A673 (cell line): ENCODE data around the gene KCNQ1OT1. TPM values are rescaled to one million over a fixed set of nuclear protein-coding genes. Genes with fewer than 3 reads are reported as not detected.

ENCODE experiments used
- BruUV-seq: library from RNA; stranded (reverse); fragments of 400-500 nt; replicated peaks from 2 replicates; lab custom pipeline; 2021; lab: Mats Ljungman, UMichigan
- CTCF ChIA-PET: fragments of 300-600 bp; sonication (Branson Sonifier 250); formaldehyde crosslinking; loops from one replicate; lab custom pipeline; 2022; ENCODE audit warnings: antibody characterized with exemption; lab: Charles Lee
- POLR2A ChIA-PET: fragments of 300-600 bp; sonication (Branson Sonifier 250); formaldehyde crosslinking; loops from one replicate; lab custom pipeline; 2022; ENCODE audit warnings: antibody characterized with exemption; ENCODE audit not compliant: low non-redundant PET; lab: Charles Lee
- DNase-seq: peaks from one replicate; pipeline ENCODE4 v3.0.0-alpha.2; 2015; ENCODE audit warnings: low spot score
- H3K27ac ChIP-seq: fragments of 200-600 bp; sonication (generic); 2 replicates; pipeline ENCODE4 v1.5.1; 2016; ENCODE audit warnings: mixed run types, low read depth, mild to moderate bottlenecking, mixed read lengths, antibody characterized with exemption, low read length; ENCODE audit not compliant: poor library complexity, severe bottlenecking
- H3K27me3 ChIP-seq: fragments of 200-600 bp; sonication (generic); replicated peaks from 2 replicates; pipeline ENCODE4 v1.6.1; 2017; ENCODE audit warnings: mixed run types, low read depth, mild to moderate bottlenecking, mixed read lengths, antibody characterized with exemption, low read length; ENCODE audit not compliant: insufficient read depth, poor library complexity
- H3K36me3 ChIP-seq: fragments of 200-600 bp; sonication (generic); 2 replicates; pipeline ENCODE4 v1.6.1; 2016; ENCODE audit warnings: mixed run types, mild to moderate bottlenecking, mixed read lengths, antibody characterized with exemption, low read length; ENCODE audit not compliant: insufficient read depth, poor library complexity, severe bottlenecking
- H3K4me1 ChIP-seq: fragments of 200-600 bp; sonication (generic); 2 replicates; pipeline ENCODE4 v1.6.1; 2017; ENCODE audit warnings: mixed run types, mild to moderate bottlenecking, mixed read lengths, antibody characterized with exemption, low read length; ENCODE audit not compliant: insufficient read depth, poor library complexity, severe bottlenecking
- H3K4me3 ChIP-seq: fragments of 200-600 bp; sonication (generic); 2 replicates; pipeline ENCODE4 v1.5.1; 2016; ENCODE audit warnings: low read depth, mixed run types, mild to moderate bottlenecking, mixed read lengths, low read length; ENCODE audit not compliant: poor library complexity, severe bottlenecking
- H3K9me3 ChIP-seq: fragments of 200-600 bp; sonication (generic); 2 replicates; pipeline ENCODE4 v1.6.1; 2016; ENCODE audit warnings: mixed run types, low read depth, mild to moderate bottlenecking, mixed read lengths, antibody characterized with exemption, low read length; ENCODE audit not compliant: poor library complexity, severe bottlenecking
- EZH2 ChIP-seq: fragments of 200-600 bp; sonication (generic); IDR thresholded peaks from 2 replicates; pipeline ENCODE4 v1.6.1; 2017; ENCODE audit warnings: borderline replicate concordance, low read depth, mild to moderate bottlenecking, mixed read lengths, antibody characterized with exemption, low read length; ENCODE audit not compliant: poor library complexity, severe bottlenecking
- intact Hi-C: fragments of 100-400 bp; cut with micrococcal nuclease; formaldehyde crosslinking; loops from one replicate; pipeline ENCODE4 v1.10.0; 2022; ENCODE audit not compliant: unreplicated experiment
- total RNA-seq: library from RNA; stranded (reverse); gene quantifications from 2 replicates; pipeline ENCODE4 v1.2.3, GENCODE V29; 2021
- TF ChIP-seq, protein P1 (sequence below): fragments of 300-800, 200-600 bp; sonication (generic); conservative IDR thresholded peaks from 2 replicates; pipeline ENCODE4 v1.5.1; 2017; ENCODE audit warnings: low read depth, mild to moderate bottlenecking, antibody characterized with exemption, low read length, moderate library complexity, mixed read lengths

KCNQ1OT1 gene
- total RNA-seq, 1 experiment from 2014 or later, result 4.0 TPM

- H3K9me3 ChIP-seq, result peaks cover 96% of the 10 kb centered on the region
- DNase-seq, result no peak
- CTCF ChIA-PET, result no interaction called here
- H3K36me3 ChIP-seq, result no peaks in the 10 kb centered on the region
- no TSS peak for BruUV-seq
- POLR2A ChIA-PET, result no interaction called here
- TF ChIP-seq EZH2, result no peak
- TF ChIP-seq, protein P1, sequence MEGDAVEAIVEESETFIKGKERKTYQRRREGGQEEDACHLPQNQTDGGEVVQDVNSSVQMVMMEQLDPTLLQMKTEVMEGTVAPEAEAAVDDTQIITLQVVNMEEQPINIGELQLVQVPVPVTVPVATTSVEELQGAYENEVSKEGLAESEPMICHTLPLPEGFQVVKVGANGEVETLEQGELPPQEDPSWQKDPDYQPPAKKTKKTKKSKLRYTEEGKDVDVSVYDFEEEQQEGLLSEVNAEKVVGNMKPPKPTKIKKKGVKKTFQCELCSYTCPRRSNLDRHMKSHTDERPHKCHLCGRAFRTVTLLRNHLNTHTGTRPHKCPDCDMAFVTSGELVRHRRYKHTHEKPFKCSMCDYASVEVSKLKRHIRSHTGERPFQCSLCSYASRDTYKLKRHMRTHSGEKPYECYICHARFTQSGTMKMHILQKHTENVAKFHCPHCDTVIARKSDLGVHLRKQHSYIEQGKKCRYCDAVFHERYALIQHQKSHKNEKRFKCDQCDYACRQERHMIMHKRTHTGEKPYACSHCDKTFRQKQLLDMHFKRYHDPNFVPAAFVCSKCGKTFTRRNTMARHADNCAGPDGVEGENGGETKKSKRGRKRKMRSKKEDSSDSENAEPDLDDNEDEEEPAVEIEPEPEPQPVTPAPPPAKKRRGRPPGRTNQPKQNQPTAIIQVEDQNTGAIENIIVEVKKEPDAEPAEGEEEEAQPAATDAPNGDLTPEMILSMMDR, result no peak
- no peaks in the 10 kb centered on the region for H3K27me3 ChIP-seq
- intact Hi-C loops, result no loop called here
- no peaks in the 10 kb centered on the region for H3K4me1 ChIP-seq
- H3K27ac ChIP-seq, result no peak overlapping the region
- no peak overlapping the region for H3K4me3 ChIP-seq
These were observed 47.2 kb downstream of the KCNQ1OT1 start for GRCh38 chr11:2652333-2653197.

- Histone ChIP-seq H3K4me1 (no peaks in the 10 kb centered on the region), H3K36me3 (no peaks in the 10 kb centered on the region), H3K27ac (no peak overlapping the region), H3K4me3 (no peak overlapping the region), H3K9me3 (peaks cover 96% of the 10 kb centered on the region), H3K27me3 (no peaks in the 10 kb centered on the region)
- POLR2A ChIA-PET, result no interaction called here
- no peak for DNase-seq
- intact Hi-C loops, result no loop called here
- BruUV-seq, result no TSS peak
- TF ChIP-seq, protein P1, result no peak
- TF ChIP-seq EZH2, result no peak
- CTCF ChIA-PET, result no interaction called here
These were observed 47.9 kb downstream of the KCNQ1OT1 start for GRCh38 chr11:2651826-2652271.

- Histone ChIP-seq H3K27ac (no peak overlapping the region), H3K36me3 (no peaks in the 10 kb centered on the region), H3K27me3 (no peaks in the 10 kb centered on the region), H3K4me3 (no peak overlapping the region), H3K4me1 (no peaks in the 10 kb centered on the region), H3K9me3 (peaks cover 97% of the 10 kb centered on the region)
- ChIA-PET POLR2A (no interaction called here), CTCF (no interaction called here)
- no peak for DNase-seq
- intact Hi-C loops, result no loop called here
- BruUV-seq, result no TSS peak
- TF ChIP-seq, protein P1, result no peak
- TF ChIP-seq EZH2, result no peak
These were observed 48.7 kb downstream of the KCNQ1OT1 start for GRCh38 chr11:2651054-2651617.
